H1 (cell line): ENCODE measurements around the gene SLC25A36.

Experiments
- CREB1 ChIP-seq: IDR thresholded peaks from 2 replicates; pipeline ENCODE4 v1.6.1; 2012; ENCODE audit warnings: inconsistent platforms
- PHF8 ChIP-seq: fragments of 200-600 bp; sonication (generic); conservative IDR thresholded peaks from 2 replicates; pipeline ENCODE4 v1.7.1; 2012; ENCODE audit warnings: low read depth, mild to moderate bottlenecking, inconsistent platforms, low read length, moderate library complexity
- POLR2AphosphoS5 ChIP-seq: IDR thresholded peaks from 2 replicates; pipeline ENCODE4 v1.6.1; 2011; ENCODE audit warnings: low read depth, low read length
- USF2 ChIP-seq: IDR thresholded peaks from 2 replicates; pipeline ENCODE4 v1.6.1; 2011; ENCODE audit warnings: low read length, improper control_type of control experiment
- TF ChIP-seq, protein P1 (sequence below): IDR thresholded peaks from 2 replicates; pipeline ENCODE4 v1.6.1; 2012; ENCODE audit warnings: inconsistent platforms
- TF ChIP-seq, protein P2 (sequence below), 3 experiments: IDR thresholded peaks; 1 replicate in 2 of 3; 2 replicates in 1 of 3; pipeline versions ENCODE4 v1.5.1 to v1.6.1; 2011; ENCODE audit warnings: low read length in 3 of 3, mild to moderate bottlenecking in 3 of 3, inconsistent platforms in 2 of 3, low read depth in 1 of 3, moderate library complexity in 1 of 3; ENCODE audit not compliant: insufficient read depth in 1 of 3; ENCODE audit errors: control extremely low read depth in 1 of 3

- TF ChIP-seq, protein P1, sequence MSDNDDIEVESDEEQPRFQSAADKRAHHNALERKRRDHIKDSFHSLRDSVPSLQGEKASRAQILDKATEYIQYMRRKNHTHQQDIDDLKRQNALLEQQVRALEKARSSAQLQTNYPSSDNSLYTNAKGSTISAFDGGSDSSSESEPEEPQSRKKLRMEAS = peak; percentile 48; the same call in 1 of the 2 replicates
- no peak for TF ChIP-seq CREB1
- TF ChIP-seq, protein P2, sequence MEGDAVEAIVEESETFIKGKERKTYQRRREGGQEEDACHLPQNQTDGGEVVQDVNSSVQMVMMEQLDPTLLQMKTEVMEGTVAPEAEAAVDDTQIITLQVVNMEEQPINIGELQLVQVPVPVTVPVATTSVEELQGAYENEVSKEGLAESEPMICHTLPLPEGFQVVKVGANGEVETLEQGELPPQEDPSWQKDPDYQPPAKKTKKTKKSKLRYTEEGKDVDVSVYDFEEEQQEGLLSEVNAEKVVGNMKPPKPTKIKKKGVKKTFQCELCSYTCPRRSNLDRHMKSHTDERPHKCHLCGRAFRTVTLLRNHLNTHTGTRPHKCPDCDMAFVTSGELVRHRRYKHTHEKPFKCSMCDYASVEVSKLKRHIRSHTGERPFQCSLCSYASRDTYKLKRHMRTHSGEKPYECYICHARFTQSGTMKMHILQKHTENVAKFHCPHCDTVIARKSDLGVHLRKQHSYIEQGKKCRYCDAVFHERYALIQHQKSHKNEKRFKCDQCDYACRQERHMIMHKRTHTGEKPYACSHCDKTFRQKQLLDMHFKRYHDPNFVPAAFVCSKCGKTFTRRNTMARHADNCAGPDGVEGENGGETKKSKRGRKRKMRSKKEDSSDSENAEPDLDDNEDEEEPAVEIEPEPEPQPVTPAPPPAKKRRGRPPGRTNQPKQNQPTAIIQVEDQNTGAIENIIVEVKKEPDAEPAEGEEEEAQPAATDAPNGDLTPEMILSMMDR (IDR thresholded peaks at IDR 0.05; ENCODE audit: control extremely low read depth in 1 of 3, insufficient read depth in 1 of 3, low read depth in 1 of 3, low read length in 3 of 3) = peak; percentile 91 to 98 (median 96)
- TF ChIP-seq POLR2AphosphoS5 = no peak
- no peak for TF ChIP-seq PHF8
- TF ChIP-seq USF2 = no peak
Observed at GRCh38 chr3:141011232-141011996, 69.8 kb downstream of the SLC25A36 start.
